Uterus (tissue), 2 donors: ENCODE measurements around the gene HS3ST6.

Experiments
- CTCF ChIP-seq, 4 experiments: fragments of 200-600 bp in 2 of 4; fragments of 450-650 bp in 2 of 4; sonication (generic) in 2 of 4; IDR thresholded peaks; one replicate each; pipeline ENCODE4 v1.5.1; 2016 to 2019; ENCODE audit warnings: antibody characterized with exemption in 4 of 4, mild to moderate bottlenecking in 2 of 4, moderate library complexity in 1 of 4
- POLR2A ChIP-seq, 2 donors: fragments of 450-650 bp; IDR thresholded peaks; one replicate each; pipeline ENCODE4 v1.6.1; 2016; ENCODE audit warnings: antibody characterized with exemption in 2 of 2, mild to moderate bottlenecking in 1 of 2, moderate library complexity in 1 of 2

GRCh38 chr16:1884155-1884760, 34.0 kb downstream of the HS3ST6 start:
- TF ChIP-seq CTCF (IDR thresholded peaks at IDR 0.05) (no peak), POLR2A (IDR thresholded peaks at IDR 0.05) (no peak)
